GM12892 (cell line): Measurements from ENCODE around the gene PHACTR3.

Source experiments
- POLR2A ChIP-seq: IDR thresholded peaks from 2 replicates; pipeline ENCODE4 v1.6.1; 2011; ENCODE audit warnings: low read depth, low read length, control low read depth
- POLR2AphosphoS5 ChIP-seq: IDR thresholded peaks from 2 replicates; pipeline ENCODE4 v1.6.1; 2011; ENCODE audit warnings: low read depth, low read length, control low read depth

DNA sequence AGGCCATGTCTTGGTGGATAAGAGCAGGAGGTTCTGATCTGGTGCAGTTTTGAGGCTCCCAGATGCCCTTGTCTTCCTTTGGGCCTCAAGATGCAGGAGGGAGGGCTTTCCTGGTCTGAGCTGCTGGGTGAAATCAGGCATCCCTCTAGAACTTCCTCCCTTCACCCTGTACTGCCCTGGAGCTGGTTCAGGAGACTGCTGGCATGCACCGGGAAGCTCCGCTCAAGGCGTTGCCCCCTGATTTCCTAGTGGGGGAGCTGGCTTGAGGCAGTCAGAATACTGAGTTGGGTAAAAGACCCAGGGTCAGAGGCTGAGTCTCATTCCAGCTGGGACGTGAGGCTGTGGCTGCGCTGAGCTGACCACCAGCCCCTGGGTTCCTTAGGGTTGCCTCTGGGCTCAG is 12.0 kb downstream of the PHACTR3 start:
- no peak for TF ChIP-seq POLR2AphosphoS5
- no peak for TF ChIP-seq POLR2A
